MCF 10A (cell line): Measurements from ENCODE around the gene GLYAT. TPM values are rescaled to one million over a fixed set of nuclear protein-coding genes. Genes with fewer than 3 reads are reported as not detected.

Experiments
- BruUV-seq: library from RNA; stranded (reverse); fragments of 400-500 nt; replicated peaks from 2 replicates; lab custom pipeline; 2021; lab: Mats Ljungman, UMichigan
- CTCF ChIA-PET: fragments of 300-600 bp; sonication (Branson Sonifier 250); formaldehyde crosslinking; extraction: SDS; loops from one replicate; lab custom pipeline; 2021; ENCODE audit warnings: antibody characterized with exemption, inconsistent platforms; lab: Yijun Ruan, JAX
- POLR2A ChIA-PET: fragments of 300-600, 350-650 bp; sonication (Branson Sonifier 250); formaldehyde crosslinking; extraction: SDS; loops from one replicate; lab custom pipeline; 2020; ENCODE audit warnings: antibody characterized with exemption, inconsistent platforms; lab: Yijun Ruan, JAX
- DNase-seq: peaks from one replicate; pipeline ENCODE4 v3.0.0-alpha.2; 2018; ENCODE audit not compliant: unreplicated experiment
- H3K27ac Mint-ChIP-seq: one replicate; pipeline ENCODE4 v1.8.0; 2022; ENCODE audit warnings: mild to moderate bottlenecking, low read depth, mixed read lengths; ENCODE audit not compliant: unreplicated experiment
- H3K27me3 Mint-ChIP-seq: one replicate; pipeline ENCODE4 v1.8.0; 2022; ENCODE audit warnings: mixed read lengths; ENCODE audit not compliant: insufficient read depth, unreplicated experiment
- H3K36me3 Mint-ChIP-seq: one replicate; pipeline ENCODE4 v1.8.0; 2022; ENCODE audit warnings: mild to moderate bottlenecking, moderate library complexity, mixed read lengths; ENCODE audit not compliant: insufficient read depth, unreplicated experiment
- H3K4me1 Mint-ChIP-seq: one replicate; pipeline ENCODE4 v1.8.0; 2022; ENCODE audit warnings: mixed read lengths; ENCODE audit not compliant: insufficient read depth, unreplicated experiment
- H3K4me3 Mint-ChIP-seq: one replicate; pipeline ENCODE4 v1.8.0; 2022; ENCODE audit warnings: mild to moderate bottlenecking, moderate library complexity, mixed read lengths; ENCODE audit not compliant: unreplicated experiment
- H3K9me3 Mint-ChIP-seq: one replicate; pipeline ENCODE4 v1.8.0; 2022; ENCODE audit warnings: mixed read lengths; ENCODE audit not compliant: unreplicated experiment
- intact Hi-C: fragments of 100-400 bp; cut with micrococcal nuclease; formaldehyde crosslinking; loops from 2 replicates; pipeline ENCODE4 v1.14.1; 2022
- total RNA-seq: library from RNA; stranded (reverse); gene quantifications from 2 replicates; pipeline ENCODE4 v1.2.3, GENCODE V29; 2022
- TF ChIP-seq, protein P1 (sequence below): fragments of 200-600 bp; IDR thresholded peaks from one replicate; pipeline ENCODE4 v1.8.0; 2022; ENCODE audit warnings: antibody characterized with exemption, mild to moderate bottlenecking; ENCODE audit not compliant: unreplicated experiment

The GLYAT gene
- total RNA-seq, 1 experiment from 2014 or later: not detected

DNA sequence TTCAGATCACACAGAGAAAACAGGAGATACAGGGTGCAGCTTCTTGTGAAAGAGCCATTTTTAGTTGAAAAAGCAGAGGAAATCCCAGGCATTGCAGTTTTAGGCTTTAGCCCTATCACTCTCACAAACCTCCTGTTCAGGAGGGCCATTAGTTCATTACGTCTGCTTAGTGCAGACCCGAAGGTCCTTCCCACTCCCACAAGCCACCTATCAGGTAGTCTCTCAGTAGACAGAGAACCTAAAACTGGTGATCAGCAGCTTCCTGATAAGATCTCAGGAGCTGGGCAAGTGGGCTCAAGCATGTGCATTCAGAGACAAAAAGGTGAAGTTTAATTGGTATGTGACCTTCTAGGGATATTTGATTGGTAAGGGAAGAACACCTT is 4.3 kb downstream of the GLYAT start:
- no peak overlapping the region for H3K4me3 Mint-ChIP-seq
- no peaks in the 10 kb centered on the region for H3K36me3 Mint-ChIP-seq
- POLR2A ChIA-PET: no interaction called here
- H3K27me3 Mint-ChIP-seq: no peaks in the 10 kb centered on the region
- BruUV-seq: no TSS peak
- no peak overlapping the region for H3K27ac Mint-ChIP-seq
- CTCF ChIA-PET: interaction anchor here (0.6 to 1.6 kb wide), 3 partner anchors 51 to 602 kb away, joined by 3 to 6 read pairs (median 3); partner anchors contain the start of gene OR9I1
- H3K9me3 Mint-ChIP-seq: no peaks in the 10 kb centered on the region
- H3K4me1 Mint-ChIP-seq: no peaks in the 10 kb centered on the region
- DNase-seq: no peak
- intact Hi-C loops: no loop called here
- TF ChIP-seq, protein P1, sequence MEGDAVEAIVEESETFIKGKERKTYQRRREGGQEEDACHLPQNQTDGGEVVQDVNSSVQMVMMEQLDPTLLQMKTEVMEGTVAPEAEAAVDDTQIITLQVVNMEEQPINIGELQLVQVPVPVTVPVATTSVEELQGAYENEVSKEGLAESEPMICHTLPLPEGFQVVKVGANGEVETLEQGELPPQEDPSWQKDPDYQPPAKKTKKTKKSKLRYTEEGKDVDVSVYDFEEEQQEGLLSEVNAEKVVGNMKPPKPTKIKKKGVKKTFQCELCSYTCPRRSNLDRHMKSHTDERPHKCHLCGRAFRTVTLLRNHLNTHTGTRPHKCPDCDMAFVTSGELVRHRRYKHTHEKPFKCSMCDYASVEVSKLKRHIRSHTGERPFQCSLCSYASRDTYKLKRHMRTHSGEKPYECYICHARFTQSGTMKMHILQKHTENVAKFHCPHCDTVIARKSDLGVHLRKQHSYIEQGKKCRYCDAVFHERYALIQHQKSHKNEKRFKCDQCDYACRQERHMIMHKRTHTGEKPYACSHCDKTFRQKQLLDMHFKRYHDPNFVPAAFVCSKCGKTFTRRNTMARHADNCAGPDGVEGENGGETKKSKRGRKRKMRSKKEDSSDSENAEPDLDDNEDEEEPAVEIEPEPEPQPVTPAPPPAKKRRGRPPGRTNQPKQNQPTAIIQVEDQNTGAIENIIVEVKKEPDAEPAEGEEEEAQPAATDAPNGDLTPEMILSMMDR: no peak

DNA sequence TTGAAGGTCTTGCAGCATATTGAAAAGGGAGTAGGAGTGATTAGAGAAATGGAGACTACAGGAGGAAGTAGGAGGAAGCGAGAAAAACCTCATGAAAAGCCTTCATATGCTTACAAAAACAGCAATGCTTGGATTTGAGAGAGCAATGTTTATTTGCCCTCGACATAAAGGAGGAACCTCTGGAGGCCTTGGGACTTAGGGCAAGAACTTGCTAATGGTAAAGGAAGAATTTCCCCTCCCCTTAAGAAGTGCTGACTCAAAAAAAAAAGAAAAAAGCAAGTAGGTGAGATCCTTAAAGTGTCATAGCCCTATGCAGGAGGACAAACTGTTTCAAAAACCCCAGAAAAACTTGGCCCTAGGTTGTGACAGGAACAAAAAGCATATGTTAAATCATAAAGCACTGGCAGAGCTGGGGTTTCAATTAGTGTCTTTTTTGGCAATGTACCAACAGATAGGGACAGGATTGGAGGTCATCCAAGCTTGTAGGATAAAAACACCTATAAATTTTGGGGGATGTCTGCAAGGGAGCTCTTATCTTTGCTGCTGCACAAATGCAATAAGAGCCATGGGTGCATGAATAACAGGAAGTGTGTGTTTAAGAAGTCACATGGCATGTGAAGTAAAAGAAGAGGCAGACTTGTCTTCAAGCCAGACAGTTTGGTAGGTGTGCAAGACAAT is 4.9 kb downstream of the GLYAT start:
- intact Hi-C loops: no loop called here
- no peak for DNase-seq
- H3K4me1 Mint-ChIP-seq: no peaks in the 10 kb centered on the region
- no peaks in the 10 kb centered on the region for H3K9me3 Mint-ChIP-seq
- H3K36me3 Mint-ChIP-seq: no peaks in the 10 kb centered on the region
- H3K4me3 Mint-ChIP-seq: no peak overlapping the region
- TF ChIP-seq, protein P1: no peak
- H3K27me3 Mint-ChIP-seq: no peaks in the 10 kb centered on the region
- ChIA-PET POLR2A (no interaction called here), CTCF (interaction anchor here (0.6 kb wide), 1 partner anchor 214 kb away, joined by 3 read pairs; no protein-coding TSS in a partner anchor)
- no TSS peak for BruUV-seq
- no peak overlapping the region for H3K27ac Mint-ChIP-seq

DNA sequence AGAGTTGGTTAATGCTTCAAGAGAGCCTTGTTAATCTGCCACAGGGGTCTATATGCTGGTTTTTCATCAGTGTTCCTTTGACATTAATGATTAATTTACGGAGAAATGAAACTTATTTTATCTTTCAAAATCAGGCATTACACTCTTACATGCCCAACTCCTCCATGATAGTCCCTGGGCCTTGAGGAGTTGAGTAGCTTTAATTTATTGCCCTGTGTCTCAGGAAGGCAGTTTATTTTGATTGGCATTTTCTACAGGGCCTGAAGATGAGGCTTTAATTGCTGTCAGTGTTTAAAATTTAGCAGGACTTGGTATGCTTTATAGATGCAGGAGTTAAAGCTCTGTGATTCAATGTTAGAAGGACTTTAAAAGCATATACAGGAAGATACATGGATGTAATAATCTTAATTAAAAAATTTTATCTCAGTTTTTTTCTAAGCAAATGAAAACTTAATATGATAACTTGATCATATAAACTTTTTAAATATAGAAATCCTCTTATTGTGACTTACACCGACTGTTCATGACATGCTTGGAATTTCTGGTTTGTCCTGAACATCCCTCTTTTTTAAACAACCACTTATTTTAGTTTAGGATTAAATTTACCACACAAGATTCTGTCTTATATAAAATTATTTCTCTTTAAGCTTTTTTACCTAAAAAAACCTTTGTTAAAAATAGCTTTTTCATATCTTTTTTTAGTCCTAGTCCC is 12.2 kb downstream of the GLYAT start:
- Mint-ChIP-seq H3K36me3 (no peaks in the 10 kb centered on the region), H3K9me3 (no peaks in the 10 kb centered on the region), H3K27me3 (no peaks in the 10 kb centered on the region), H3K27ac (no peak overlapping the region), H3K4me1 (no peaks in the 10 kb centered on the region), H3K4me3 (no peak overlapping the region)
- TF ChIP-seq, protein P1: no peak
- intact Hi-C loops: no loop called here
- BruUV-seq: no TSS peak
- ChIA-PET CTCF (interaction anchor here (1.8 kb wide), 1 partner anchor 69 kb away, joined by 7 read pairs; no protein-coding TSS in a partner anchor), POLR2A (interaction anchor here (1.5 kb wide), 1 partner anchor 11 kb away, joined by 3 read pairs; no protein-coding TSS in a partner anchor)
- no peak for DNase-seq

DNA sequence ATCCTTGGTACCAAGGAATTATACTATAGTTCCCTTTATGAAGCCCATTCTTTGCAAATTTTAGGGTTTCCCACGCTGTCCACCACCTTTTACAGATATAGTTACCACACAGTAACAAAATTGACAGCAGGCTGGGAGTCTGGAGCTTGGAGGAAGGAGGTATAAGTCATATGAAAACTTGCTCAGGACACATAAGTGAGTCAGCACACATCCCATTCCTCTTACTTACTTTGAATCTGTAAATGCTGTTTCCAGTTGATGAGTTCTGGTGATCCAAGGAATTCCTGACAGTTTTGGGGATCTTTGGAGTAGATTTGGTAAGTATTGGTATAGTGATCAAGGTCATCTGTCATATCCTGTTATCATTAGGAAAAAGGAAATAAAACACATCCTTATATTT is 19.2 kb downstream of the GLYAT start:
- DNase-seq: no peak
- no TSS peak for BruUV-seq
- CTCF ChIA-PET: interaction anchor here (0.6 kb wide), 1 partner anchor 341 kb away, joined by 5 read pairs; no protein-coding TSS in a partner anchor

More for the DNA sequence above, 19.2 kb downstream of the GLYAT start:
- Mint-ChIP-seq H3K36me3 (no peaks in the 10 kb centered on the region), H3K27me3 (no peaks in the 10 kb centered on the region), H3K4me3 (no peak overlapping the region), H3K9me3 (no peaks in the 10 kb centered on the region), H3K27ac (no peak overlapping the region), H3K4me1 (no peaks in the 10 kb centered on the region)
- POLR2A ChIA-PET: no interaction called here
- intact Hi-C loops: no loop called here
- TF ChIP-seq, protein P1: no peak
